Fibroblast of skin of left biceps (primary cell): ENCODE measurements around the gene IL21.
A peak's percentile ranks its signal among the peaks of the same experiment; 100 is the strongest.
"Not testable (repeated sequence)": the region's sequence is repeated elsewhere in the genome, so short reads cannot be mapped to it uniquely, and the experiment has no call there.

ENCODE experiments used
- DNase-seq, 2 experiments: peaks; one replicate each; pipeline ENCODE4 v3.0.0-alpha.2; 2013; ENCODE audit warnings: low read depth in 2 of 2

The IL21 gene

DNA sequence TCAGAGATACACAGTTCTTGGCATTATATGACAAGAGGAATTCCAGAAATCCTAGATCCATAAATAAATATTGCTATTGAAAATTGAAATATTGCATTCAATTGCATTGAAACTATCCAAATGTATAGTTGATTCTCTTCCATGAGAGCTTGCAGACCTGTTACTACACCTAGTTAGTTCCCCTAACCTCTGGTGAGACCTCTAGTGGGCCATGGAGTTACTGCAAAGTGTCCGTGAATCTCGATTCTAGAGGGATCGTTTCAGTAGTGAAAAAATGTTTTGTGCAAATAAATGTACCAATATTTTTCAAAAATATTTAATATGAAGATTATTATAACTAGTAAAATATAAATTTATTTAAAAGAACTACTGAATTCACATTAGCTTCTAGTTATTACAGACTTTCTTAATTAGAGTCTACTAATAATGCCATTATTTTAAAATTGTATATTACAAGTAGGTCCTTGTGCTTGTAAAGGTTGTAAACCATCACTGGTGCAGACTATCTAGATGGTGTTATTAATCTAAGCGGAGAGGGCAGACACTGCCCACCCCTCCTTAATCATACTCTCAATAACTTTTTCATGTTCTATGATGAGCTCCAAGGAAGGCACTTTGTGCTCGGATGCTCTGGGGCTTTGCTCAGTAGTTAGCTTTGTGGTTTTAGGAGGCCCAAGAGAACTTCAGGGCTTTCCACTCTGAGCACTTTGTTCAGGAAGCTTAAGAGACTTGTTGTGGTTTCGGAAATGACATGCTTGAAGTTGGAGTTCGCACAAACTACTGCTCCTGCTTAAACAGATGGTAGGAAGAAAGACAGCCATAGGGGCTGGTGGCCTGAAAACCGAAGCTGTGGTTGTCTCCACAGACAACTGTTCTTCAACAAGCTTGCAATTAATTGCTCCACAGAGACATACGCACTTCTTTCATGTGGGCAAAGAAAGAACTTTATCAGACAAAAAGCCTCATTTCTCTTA, 42.8 kb downstream of the IL21 start:
- DNase-seq, result peak in 1 of 2 experiments; percentile 28

DNA sequence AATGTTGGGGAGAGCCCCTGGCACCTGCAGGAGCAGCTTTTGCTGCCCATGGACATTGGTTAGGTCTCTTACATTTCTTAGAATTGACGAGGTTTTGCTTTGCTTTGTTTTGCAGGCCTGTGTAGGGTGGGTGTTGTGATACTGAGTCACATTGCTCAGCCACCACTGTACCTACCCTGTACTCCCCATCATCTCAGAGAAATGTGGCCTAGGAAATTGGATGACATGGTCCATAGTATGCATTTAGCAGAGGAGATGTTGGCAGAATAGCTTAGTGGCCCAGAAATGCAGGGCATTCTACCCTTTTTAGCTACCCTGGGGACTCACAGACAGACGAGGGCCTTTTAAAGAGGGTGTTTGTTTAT, 43.7 kb downstream of the IL21 start:
- DNase-seq, result no peak

- no peak for DNase-seq
These were observed 44.3 kb downstream of the IL21 start for GRCh38 chr4:122576261-122577188.

- not testable (repeated sequence) for DNase-seq
These were observed 46.5 kb downstream of the IL21 start for GRCh38 chr4:122574347-122574746.

DNA sequence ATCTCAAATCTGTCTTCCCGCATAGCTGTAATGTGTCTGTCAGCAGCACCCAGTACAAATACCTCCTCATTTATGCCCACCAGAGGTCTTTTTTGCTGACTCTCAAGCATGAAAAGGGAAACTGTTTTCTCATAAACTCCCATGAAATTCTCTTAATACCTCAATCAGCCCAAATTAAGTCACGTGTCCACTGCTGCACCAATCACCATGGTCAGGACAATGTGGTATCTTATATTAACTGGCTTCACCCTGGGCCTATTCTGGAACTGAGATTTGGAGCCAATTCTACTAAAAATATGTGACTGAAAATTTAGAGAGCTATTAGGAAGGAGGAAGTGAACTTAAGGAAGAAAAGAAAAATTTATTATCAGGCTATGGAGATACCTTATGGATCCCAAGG, 58.4 kb downstream of the IL21 start:
- DNase-seq, result no peak
